ENCODE results near the gene CEP78.

DNA sequence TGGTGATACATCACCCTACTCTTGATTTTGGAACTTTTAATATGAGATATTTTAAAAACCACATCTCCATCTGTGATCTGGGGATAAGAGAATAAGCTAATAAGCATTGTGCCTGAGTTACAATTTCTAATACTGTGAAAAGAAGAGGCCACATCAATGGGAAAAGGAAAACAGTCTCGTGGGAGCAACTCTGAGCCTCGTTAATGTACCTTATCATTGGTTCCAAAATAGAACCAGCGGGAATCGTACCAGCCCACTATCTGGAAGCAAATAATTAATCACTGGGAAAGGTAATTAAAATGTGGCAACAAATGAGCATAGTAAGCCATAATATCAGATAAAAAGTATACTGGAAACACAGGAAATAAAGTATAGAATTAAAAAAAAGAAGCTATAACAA, 28.0 kb upstream of the CEP78 start:
- no peak for TF ChIP-seq POLR2A (IDR thresholded peaks at IDR 0.05; ENCODE audit: low read depth, low read length)
- TF ChIP-seq TAF1 (IDR thresholded peaks at IDR 0.05; ENCODE audit: borderline replicate concordance, low read depth, low read length): no peak
- TF ChIP-seq POLR2AphosphoS5 (IDR thresholded peaks at IDR 0.05; ENCODE audit: low read depth, low read length): no peak
